ENCODE results near the gene PDIA5.

The PDIA5 gene

GRCh38 chr3:123156276-123156995 lies 89.6 kb downstream of the PDIA5 start:
- no peak for TF ChIP-seq CTCF (conservative IDR thresholded peaks at IDR 0.05)
- no peak for TF ChIP-seq ZFX (IDR thresholded peaks at IDR 0.05)

GRCh38 chr3:123157209-123157597 lies 90.4 kb downstream of the PDIA5 start:
- H3K27ac ChIP-seq, result peak overlapping the region; percentile 65
- TF ChIP-seq ZFX (IDR thresholded peaks at IDR 0.05), result no peak
- TF ChIP-seq CTCF (conservative IDR thresholded peaks at IDR 0.05), result no peak

More at GRCh38 chr3:123156276-123156995, 89.6 kb downstream of the PDIA5 start:
- peak overlapping the region; percentile 65 for H3K27ac ChIP-seq

- H3K27ac ChIP-seq, result peak overlapping the region; percentile 65
- TF ChIP-seq CTCF (conservative IDR thresholded peaks at IDR 0.05), result no peak
- TF ChIP-seq ZFX (IDR thresholded peaks at IDR 0.05), result no peak
Measured at GRCh38 chr3:123157598-123158287, 90.9 kb downstream of the PDIA5 start.

GRCh38 chr3:123158330-123158729 lies 91.5 kb downstream of the PDIA5 start:
- TF ChIP-seq CTCF (conservative IDR thresholded peaks at IDR 0.05), result no peak
- no peak for TF ChIP-seq ZFX (IDR thresholded peaks at IDR 0.05)
- peak overlapping the region; percentile 65 for H3K27ac ChIP-seq

- TF ChIP-seq ZFX (IDR thresholded peaks at IDR 0.05) (no peak), CTCF (conservative IDR thresholded peaks at IDR 0.05) (no peak)
Measured at GRCh38 chr3:123158899-123159390, 92.1 kb downstream of the PDIA5 start.

GRCh38 chr3:123159926-123160635 lies 93.3 kb downstream of the PDIA5 start:
- no peak overlapping the region for H3K27ac ChIP-seq
- TF ChIP-seq CTCF (conservative IDR thresholded peaks at IDR 0.05), result no peak
- no peak for TF ChIP-seq ZFX (IDR thresholded peaks at IDR 0.05)

More at GRCh38 chr3:123158899-123159390, 92.1 kb downstream of the PDIA5 start:
- no peak overlapping the region for H3K27ac ChIP-seq
